Tongue (tissue), 2 donors: ENCODE results near the gene CRISPLD2. TPM values are rescaled to one million over a fixed set of nuclear protein-coding genes. Genes with fewer than 3 reads are reported as not detected.

ENCODE experiments used
- DNase-seq: peaks from one replicate; pipeline ENCODE4 v3.0.0-alpha.2; 2015
- total RNA-seq: library from RNA; depleted of rRNA; stranded (reverse); fragments of >200 nt; gene quantifications from one replicate; pipeline ENCODE4 v1.2.3, GENCODE V29; 2014

The CRISPLD2 gene, protein sequence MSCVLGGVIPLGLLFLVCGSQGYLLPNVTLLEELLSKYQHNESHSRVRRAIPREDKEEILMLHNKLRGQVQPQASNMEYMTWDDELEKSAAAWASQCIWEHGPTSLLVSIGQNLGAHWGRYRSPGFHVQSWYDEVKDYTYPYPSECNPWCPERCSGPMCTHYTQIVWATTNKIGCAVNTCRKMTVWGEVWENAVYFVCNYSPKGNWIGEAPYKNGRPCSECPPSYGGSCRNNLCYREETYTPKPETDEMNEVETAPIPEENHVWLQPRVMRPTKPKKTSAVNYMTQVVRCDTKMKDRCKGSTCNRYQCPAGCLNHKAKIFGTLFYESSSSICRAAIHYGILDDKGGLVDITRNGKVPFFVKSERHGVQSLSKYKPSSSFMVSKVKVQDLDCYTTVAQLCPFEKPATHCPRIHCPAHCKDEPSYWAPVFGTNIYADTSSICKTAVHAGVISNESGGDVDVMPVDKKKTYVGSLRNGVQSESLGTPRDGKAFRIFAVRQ
- 40.8 TPM for total RNA-seq

- DNase-seq: peak; percentile 94
These were observed at the start of gene CRISPLD2 for GRCh38 chr16:84819644-84820304. CRISPLD2 (plus strand) TSS chr16:84819985; CDS start chr16:84838496, 18,511 bp downstream.

GRCh38 chr16:84773312-84773711, 46.5 kb upstream of the CRISPLD2 start:
- DNase-seq: no peak

DNA sequence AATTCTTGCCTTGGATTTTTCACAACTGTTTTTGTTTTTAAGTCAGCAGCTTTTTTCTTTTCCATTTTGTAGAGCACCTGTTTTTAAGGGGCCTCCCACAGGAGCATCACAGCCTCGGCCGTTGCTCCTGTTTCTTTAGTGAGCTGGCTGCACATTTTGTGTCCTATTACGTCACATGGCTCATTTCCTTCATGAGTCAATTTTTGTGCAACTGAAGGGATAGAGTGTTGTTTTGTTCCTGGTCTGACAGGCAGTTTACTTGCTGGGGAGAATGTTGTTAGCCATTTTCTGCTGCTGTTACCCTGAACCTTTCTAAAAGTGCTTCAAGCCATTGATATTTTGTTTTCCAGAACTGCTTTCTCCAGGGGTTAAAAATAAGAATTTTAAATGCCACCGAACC, 45.0 kb upstream of the CRISPLD2 start:
- peak; percentile 63 for DNase-seq

GRCh38 chr16:84775262-84775810, 44.4 kb upstream of the CRISPLD2 start:
- DNase-seq: no peak

DNA sequence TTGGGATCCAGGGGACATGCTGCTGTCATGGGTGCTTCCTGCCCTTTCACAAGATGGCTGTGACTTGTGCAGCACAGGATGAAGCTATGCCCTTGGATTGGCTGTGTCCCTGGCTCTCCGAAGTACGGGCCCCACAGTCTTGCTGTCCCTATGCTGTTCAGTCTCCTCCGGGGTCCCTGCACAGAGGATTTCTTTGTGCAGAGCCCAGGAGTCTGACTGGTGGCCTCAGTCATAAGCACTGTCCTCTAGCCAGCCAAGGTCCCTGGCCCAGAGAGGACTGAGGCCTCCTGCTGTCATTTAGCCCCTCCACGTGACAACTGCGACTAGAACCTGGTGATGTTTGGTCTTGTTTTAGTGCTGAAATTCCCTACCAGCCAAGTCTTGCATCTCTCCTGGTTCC, 42.4 kb upstream of the CRISPLD2 start:
- DNase-seq: no peak

GRCh38 chr16:84778720-84779119, 41.1 kb upstream of the CRISPLD2 start:
- no peak for DNase-seq

DNA sequence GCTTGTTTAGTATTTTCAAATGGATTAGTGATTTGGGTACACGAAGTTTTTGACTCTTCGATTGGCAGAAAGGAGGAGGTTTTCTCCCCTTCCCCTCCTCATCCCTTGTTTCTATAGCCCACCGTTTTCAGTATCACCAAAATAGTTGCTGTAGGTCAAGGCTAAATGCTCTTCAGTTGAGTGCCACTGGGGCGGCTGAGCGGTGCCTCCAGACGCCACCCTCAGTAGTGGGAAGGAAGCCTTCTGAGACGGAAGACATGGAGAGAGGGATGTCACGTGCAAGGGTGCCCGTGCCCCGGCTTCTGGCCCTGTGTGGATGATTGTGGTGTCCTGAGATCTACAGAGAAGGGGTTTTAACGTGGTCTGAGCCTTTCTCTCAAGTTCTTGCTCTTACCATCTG, 39.7 kb upstream of the CRISPLD2 start:
- no peak for DNase-seq

- DNase-seq: no peak
These were observed 39.0 kb upstream of the CRISPLD2 start for GRCh38 chr16:84780544-84781376.

DNA sequence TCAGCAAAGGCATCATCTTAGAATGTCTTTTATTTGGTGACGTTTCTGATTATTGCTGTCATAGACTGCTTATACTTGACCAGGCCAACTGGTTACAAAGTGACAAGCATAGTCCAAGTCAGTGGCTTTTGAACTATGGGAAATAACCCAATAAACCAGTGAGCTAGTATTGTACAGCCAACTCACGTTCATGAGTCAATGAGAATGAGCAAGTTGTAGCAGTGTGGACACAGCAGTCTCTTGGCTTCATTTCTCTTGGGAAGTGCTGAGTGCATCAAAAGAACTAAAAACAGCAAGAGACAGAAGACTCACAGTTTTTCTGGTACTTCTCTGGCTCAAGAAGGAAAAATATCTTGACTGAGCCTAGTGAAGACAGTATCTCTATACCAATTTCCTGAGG, 36.9 kb upstream of the CRISPLD2 start:
- DNase-seq: no peak

DNA sequence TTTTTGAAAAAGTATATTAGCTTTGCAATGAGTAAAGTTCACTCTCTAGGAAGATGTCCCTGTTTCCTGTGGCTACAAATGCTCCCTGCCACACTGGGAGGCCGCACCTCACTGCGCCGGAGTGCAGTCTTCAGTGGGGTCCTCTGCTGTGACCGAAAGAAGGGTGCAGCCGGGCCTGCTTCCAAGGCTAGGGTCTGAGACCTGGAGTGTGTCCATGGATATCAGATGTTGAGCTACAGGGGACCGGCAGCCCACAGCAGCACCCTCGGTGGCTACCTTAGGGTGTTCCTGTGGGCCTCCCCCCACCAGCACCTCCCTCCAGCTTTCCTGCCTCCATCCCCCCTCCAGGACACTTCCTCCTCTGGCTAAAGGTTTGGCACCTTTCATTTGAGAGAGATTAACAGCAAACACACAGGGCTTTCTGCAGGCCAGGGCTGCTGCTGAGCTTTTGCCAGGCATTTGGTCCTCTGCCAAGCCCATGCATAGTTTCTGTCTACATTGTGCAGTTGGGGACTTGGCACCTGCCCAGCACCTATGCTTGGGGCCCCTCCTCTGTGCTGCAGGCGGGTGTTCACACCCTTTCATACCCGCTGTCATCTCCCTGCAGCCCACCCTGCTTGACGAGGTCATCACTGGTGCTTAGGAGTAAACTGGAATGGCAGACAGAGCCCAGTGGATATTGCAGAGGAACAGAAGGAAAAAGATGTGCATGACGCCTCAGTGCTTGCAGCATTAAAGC, 33.8 kb upstream of the CRISPLD2 start:
- DNase-seq: peak; percentile 89

GRCh38 chr16:84786605-84787262, 33.1 kb upstream of the CRISPLD2 start:
- no peak for DNase-seq

- no peak for DNase-seq
These were observed 32.5 kb upstream of the CRISPLD2 start for GRCh38 chr16:84787263-84787622.

GRCh38 chr16:84788920-84789391, 30.8 kb upstream of the CRISPLD2 start:
- peak; percentile 77 for DNase-seq

DNA sequence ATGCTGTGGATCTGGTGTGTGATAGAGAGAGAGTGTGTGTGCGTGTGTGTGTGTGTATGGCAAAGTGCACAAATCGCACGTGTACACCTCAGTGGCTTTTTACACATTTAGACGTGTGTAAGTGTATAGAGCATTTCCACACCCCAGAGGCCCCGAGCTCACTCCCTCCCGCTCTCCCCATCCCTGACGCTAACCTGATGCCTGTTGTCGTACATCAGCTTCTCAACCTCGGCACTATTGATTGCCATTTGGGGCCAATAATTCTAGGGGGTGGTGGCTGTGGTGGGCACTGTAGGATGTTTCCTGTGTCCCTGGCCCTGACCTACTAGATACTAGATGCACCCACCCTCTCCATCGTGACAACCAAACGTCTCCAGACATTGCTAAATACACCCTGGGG, 30.4 kb upstream of the CRISPLD2 start:
- DNase-seq: no peak

DNA sequence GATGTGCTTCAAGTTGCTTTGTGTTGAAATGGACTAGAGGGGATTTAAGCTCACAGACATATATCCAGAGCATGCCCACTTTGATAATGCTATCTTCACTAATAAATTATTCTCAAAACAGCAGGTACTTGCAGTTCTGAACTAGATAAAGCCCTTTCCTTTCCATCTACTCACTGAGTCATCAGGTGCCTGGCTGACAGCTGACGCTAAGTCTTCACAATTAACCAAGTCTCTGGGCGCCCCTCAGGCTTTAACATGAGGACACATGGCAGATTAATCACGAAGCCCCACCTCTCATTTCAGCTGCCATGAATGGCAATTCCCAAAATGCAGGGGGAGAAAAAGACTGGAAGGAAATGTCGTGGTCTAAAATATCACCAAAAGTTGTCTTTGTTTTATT, 29.5 kb upstream of the CRISPLD2 start:
- DNase-seq: no peak

DNA sequence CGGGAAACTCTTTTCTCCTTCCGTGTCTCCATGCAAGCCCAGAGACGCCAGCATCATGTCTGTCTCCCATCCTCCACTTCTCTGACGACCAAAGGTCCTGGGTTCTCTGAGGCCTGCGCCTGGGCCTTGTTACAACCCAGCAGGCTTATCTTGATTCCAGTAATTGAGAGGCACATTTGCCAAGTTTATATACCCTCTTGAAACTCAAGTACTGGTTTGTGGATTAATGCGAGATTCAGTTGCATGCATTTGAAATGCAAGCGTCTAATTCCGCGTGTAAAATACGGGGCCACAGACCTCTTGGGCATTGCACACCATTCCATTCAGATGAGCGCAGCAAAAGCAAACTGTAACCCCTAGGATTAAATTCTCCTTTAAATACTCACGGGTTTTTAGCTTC, 28.7 kb upstream of the CRISPLD2 start:
- peak; percentile 71 for DNase-seq

DNA sequence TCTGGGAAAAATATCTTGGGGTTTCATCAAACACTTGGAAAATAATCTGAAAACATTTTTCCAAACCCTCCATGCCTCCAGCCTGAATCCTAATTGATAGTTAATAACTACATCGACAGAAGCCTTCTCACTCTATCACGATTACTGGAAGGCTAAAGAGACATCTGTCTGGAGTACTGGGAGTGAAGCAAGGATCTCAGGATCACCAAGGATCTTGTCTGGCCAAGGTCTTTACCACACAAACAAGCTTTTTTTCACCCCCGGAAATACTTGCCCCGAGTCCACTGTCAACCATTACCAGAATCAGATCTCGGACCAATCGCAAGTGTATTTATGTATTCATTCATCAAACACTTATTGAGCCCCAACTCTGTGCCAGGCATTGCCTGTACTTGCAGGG, 28.3 kb upstream of the CRISPLD2 start:
- no peak for DNase-seq

GRCh38 chr16:84794186-84794585, 25.6 kb upstream of the CRISPLD2 start:
- no peak for DNase-seq

DNA sequence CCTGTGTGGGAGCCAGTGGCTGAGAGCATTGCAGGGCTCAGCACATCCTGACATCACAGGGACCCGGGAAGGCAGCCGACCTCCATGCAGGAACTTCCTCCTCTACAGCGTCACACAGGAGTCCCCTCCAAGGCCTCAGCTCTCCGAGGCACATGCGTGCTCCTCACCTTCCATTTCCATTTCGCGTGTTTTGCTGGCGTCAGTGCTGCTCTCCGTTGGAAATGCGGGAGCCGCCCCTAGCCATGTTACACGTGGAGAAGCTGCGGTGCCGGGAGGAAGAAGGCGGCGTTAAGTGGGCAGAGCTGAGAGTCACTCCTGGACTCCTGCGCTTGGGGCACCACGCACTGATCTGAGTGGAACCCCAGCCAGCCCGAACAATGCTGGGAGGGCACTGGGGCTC, 25.2 kb upstream of the CRISPLD2 start:
- DNase-seq: no peak

DNA sequence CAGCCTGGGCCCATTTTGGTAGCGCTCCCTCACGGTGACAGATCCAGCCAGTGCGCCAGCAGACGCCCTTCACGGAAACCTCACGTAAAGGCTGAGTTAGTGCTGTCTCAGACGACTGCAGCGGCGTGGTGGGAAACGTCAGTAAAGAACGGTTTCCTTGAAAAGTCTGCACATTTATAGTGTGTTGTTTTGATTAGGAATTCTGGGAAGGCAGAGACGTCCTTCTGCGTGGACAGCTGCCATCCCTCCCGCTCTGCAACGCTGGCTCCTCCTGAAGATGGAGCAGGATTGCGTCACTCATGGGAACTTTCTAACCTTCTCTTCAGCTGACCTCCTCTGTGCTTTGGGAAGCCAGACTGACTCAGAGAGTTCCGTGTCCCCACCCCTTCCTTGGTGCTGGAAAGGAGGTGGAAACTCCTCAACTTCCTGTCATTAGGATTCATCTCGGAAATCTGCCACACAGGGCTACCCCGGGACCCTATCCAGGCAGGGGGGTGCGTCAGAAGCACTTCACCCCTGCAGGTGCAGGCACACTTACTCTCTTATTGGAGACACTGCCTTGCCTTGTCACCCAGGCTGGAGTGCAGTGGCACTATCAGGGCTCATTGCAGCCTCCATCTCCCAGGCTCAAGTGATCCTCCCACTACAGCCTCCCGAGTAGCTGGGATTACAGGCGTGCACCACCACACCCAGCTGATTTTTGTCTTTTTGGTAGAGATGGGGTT, 24.3 kb upstream of the CRISPLD2 start:
- peak; percentile 79 for DNase-seq
